ENCODE data around the gene BTG2.

BTG2 gene

DNA sequence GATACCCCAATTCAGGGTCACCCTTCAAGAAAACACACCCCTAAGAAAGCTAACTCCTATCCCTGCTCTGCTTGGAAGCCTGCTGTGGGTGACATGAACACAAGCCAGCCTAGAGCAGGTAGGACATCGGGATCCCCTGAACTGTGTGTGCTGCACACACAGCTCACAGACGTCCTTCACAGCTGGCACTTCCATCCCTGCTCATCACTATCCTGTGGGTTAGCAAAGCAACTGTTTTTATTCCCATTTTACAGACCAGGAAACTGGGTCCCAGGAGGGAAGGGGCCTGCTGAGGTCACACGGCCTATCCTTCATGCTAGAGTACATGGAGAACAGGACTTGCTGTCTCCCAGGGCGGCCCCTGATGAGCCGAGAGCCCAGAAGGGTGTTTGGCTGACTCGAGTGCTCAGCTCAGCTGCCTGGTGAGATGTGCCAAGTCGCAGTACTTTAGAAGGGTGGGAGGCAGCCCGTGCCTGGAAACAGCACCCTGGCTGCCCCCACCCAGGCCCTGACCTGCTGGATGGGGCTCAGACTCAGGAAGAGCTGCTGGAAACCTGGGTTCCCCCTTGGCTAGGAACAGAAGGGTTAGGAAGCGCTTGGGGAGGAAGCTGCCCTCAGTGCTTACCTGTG lies 28.3 kb upstream of the BTG2 start:
- no peak for DNase-seq (ENCODE audit: low read depth)

DNA sequence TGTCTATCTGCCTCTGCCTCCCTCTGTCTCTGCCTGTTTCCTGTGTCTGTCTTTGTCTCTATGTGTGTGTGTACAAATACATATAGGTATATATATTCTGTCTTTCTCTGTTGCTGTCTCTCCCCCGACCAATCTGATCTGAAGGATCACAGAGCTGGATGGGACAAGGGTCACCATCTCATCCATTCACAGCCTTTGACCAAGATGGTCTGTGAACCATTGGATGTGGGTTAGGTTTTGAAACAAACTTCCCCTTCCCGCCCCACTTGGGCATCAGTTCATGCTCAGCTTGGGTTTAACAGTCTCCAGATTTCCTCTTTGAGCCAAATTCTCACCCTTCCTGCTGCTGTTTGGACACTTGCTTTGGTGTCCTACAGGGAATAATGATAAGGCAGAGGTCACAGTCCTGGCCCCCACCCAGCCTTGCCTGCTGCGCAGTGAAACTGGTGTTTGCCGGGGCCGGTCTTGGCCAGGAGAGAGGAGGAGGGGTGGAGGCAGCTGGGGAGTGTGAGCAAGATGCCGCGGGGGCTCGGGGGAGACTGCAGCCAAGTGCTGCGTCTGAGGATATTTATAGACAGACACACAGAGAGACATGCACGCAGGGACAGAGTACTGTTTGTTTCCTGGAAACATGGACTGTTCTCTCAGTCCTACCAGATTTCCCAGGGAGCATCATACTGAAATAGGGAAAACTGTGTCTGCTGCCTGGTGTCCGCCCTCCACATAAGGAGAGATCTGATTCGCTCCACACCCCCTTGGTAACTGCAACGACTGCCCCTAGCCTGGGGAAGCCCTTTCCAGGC lies 27.0 kb upstream of the BTG2 start:
- DNase-seq (ENCODE audit: low read depth) = no peak

- no peak for DNase-seq (ENCODE audit: low read depth)
These were observed 26.4 kb upstream of the BTG2 start for GRCh38 chr1:203278885-203279406.

- DNase-seq (ENCODE audit: low read depth) = no peak
These were observed 25.3 kb upstream of the BTG2 start for GRCh38 chr1:203280061-203280460.

DNA sequence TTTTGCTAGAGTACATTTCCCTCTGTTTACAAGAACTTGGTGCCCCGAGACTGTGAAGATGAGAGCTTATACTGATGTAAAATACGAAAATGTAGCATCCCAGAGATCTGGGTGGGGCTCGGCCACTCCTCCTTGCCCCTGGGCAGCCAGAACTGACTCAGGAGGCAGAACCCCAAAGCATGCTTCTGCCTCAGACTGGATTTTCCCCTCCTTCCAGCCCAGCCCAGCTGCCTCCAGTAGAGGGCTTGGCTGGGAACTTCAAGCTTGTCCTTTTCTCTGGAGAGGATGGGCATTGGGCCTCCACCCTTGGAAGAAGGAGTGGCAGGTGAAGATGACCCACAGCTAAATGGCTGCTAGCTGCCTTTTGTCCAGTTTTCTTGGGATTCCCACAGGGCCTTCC lies 24.3 kb upstream of the BTG2 start:
- no peak for DNase-seq (ENCODE audit: low read depth)

DNA sequence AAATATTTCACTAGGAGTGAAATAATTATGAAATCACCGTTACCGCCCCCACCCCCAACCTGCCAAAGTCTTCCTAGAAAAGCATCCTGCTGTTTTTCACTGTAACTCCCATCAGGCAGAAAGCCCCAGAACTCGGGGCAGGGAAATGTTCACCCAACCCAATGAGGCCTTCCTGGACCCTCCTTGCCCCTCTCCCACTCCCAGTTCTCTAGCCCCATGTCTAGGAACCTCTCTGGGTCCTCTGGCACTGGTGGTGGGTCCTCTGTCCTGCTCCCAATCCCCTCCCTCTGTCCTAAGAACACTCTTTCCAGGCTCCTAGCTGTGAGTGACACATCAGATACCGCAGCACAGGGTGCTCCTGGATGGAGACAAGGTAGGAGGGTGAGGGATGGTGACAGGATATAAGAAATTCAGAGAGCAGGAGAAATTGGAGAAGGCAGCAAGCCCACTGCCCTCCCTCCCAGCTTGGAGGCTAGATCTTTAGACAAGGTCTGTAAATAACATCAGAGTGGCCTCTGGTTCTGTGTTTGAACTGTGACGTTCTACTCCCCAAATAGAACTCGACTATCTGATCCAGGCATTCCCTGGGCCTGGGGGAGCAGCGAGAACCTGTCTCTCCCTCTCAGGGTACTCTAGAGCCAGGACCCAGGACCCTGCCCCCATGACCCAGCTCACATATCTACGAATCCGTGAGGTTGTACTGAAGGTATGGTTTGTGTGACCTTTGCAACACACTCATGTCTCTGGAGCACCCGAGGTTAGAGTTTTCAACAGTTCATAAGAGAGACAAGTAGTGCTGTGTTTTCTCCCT lies 23.3 kb upstream of the BTG2 start:
- DNase-seq (ENCODE audit: low read depth) = no peak

- no peak for DNase-seq (ENCODE audit: low read depth)
These were observed 22.4 kb upstream of the BTG2 start for GRCh38 chr1:203282720-203283542.

GRCh38 chr1:203283597-203283996 lies 21.7 kb upstream of the BTG2 start:
- DNase-seq (ENCODE audit: low read depth) = no peak

DNA sequence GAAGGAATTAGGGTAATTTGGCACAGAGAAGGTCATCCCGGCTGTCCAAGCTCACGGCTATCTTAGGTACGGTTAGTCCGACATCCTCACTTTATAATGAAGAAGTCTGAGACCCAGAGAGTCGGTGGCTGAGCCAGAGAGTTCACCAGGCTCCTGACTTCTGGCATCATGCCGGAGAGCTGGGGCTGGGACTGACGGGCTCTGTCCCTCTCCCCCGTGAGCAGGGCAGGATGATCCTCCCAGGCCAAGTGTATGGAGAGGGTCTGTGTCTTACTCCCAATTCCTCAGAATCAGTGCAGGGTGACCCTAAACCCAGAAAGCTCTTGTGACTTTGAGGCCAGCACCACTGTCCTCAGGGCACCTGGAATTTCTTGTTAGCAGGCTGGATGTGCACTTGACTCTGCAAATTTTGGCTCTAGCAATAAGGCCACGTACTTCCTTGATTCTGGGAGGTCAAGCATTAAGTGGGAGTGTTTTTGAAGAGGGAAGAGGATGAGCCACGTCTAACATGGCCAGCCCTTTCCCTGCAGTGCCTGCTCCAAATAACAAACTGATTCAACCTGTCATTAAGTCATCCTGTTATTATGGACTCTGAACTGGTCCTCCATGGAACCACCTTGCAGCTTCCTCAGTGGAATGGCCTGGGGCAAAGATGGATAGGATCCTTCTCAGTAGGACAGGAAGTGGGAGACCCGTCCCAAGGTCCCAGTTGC lies 20.8 kb upstream of the BTG2 start:
- no peak for DNase-seq (ENCODE audit: low read depth)

GRCh38 chr1:203286161-203286984 lies 18.9 kb upstream of the BTG2 start:
- no peak for DNase-seq (ENCODE audit: low read depth)

DNA sequence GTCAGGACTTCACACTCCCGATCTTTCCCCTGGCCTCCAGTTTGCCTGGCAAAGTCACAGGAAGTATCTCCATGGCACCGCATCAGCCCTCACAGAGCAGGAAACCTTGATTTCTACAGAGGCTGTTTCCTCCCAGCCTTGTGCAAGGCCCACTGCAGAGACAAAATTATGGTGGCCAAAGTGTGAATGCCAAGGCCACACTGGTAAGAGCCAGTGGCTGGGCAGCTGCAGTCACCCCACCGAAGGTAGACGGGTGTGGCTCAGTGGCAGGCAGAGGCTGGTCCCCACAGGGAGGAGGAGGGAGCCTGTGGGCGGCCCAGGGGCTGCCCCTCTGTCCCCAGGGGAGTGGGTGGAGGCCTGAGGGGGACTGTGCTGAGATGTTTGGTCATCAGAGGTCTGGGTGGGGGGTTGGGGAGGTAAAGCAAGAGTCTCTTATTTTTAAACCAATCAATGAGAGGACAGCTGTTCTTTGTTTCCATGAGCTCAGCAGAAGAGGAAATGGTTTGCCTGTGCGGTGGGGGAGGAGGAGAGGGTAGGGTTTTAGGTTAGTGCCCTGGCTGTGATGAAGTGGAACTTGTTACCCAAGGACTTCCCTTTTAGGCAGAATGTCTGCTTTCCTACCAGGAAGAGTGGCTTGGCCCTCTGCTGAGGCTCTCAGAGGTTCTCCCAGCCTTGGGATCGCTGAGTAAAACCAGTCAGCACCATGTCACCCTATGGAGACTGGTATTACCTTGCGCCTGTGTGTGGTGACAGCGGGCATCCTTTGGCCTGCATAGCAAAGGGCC lies 18.0 kb upstream of the BTG2 start:
- no peak for DNase-seq (ENCODE audit: low read depth)

DNA sequence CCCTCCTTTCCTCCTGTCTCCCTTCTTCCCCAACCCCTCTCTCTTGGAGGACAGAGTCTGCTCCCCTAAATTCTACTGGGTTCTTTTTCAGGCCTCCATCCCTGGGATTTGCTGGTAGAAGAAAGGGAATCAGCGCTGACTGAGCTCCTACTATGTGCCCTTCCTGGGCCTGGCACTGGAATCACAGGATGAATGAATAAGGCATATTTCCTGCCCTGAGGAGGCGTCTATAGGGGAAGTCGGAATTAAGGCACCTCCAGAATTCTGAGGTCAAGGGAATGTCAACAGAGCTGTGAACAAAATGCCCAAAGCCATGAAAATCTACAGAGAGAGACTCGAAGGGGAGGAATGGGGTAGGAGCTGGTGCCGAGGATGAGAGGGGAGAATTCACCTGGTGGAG lies 17.4 kb upstream of the BTG2 start:
- no peak for DNase-seq (ENCODE audit: low read depth)

- DNase-seq (ENCODE audit: low read depth) = no peak
These were observed 16.9 kb upstream of the BTG2 start for GRCh38 chr1:203288400-203288799.

- no peak for DNase-seq (ENCODE audit: low read depth)
These were observed 15.9 kb upstream of the BTG2 start for GRCh38 chr1:203289281-203289981.

- DNase-seq (ENCODE audit: low read depth) = no peak
These were observed 15.4 kb upstream of the BTG2 start for GRCh38 chr1:203289982-203290260.

DNA sequence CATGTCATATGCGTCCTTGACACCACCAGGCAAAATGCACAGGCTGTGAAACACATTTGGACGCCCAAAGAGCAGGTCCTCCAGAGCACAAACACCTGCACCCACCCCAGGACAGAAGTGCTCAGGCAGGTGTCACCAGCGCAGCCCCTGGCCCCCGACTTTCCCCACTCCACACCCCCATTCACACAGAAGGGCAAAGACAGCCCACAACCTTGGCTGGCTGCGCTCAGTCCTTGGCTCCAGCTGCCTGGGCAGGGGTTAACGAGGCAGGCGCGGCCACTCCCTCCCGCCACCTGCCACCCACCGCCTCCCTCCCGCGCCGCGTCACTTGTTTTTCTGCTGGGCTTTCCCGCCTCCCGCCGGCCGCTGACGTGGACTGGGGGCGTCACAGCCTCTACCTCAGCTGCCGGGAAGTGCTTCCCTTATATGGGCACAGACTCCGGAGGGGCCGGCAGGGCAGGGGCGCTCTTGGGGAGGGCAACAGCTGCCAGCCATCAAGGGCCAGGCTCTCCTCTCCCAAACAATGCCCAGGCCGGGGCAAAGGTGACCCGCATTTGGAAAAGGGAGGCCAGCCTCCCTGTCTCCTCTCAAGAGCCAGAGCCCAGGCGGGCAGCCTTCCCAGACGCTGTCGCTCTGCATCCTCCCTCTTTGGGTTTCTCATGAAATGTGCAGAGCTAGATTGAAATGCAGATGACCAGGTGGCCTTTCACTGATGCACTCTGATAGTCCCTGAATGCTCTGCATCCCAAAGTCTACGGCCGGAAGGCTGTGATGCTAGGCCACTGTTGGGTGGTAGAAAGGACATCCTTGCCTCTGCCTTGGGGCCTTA lies 14.8 kb upstream of the BTG2 start:
- peak; percentile 89 for DNase-seq (ENCODE audit: low read depth)

GRCh38 chr1:203291201-203292096 lies 13.9 kb upstream of the BTG2 start:
- DNase-seq (ENCODE audit: low read depth) = no peak
